ENCODE data around the gene PDCD1LG2.

- TF ChIP-seq, protein P1, sequence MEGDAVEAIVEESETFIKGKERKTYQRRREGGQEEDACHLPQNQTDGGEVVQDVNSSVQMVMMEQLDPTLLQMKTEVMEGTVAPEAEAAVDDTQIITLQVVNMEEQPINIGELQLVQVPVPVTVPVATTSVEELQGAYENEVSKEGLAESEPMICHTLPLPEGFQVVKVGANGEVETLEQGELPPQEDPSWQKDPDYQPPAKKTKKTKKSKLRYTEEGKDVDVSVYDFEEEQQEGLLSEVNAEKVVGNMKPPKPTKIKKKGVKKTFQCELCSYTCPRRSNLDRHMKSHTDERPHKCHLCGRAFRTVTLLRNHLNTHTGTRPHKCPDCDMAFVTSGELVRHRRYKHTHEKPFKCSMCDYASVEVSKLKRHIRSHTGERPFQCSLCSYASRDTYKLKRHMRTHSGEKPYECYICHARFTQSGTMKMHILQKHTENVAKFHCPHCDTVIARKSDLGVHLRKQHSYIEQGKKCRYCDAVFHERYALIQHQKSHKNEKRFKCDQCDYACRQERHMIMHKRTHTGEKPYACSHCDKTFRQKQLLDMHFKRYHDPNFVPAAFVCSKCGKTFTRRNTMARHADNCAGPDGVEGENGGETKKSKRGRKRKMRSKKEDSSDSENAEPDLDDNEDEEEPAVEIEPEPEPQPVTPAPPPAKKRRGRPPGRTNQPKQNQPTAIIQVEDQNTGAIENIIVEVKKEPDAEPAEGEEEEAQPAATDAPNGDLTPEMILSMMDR (conservative IDR thresholded peaks at IDR 0.05; ENCODE audit: low read length): no peak
- no peak for TF ChIP-seq EZH2phosphoT487 (IDR thresholded peaks at IDR 0.05; ENCODE audit: borderline replicate concordance)
These were observed 29.4 kb upstream of the PDCD1LG2 start for GRCh38 chr9:5480919-5481318.
